Measurements from ENCODE around the gene TMEM92.
"Not testable (repeated sequence)": the region's sequence is repeated elsewhere in the genome, so short reads cannot be mapped to it uniquely, and the experiment has no call there.

TMEM92 gene

GRCh38 chr17:50298018-50298417 is 23.8 kb downstream of the TMEM92 start:
- no peak for DNase-seq (ENCODE audit: extremely low read depth, low read depth)
- TF ChIP-seq CTCF (IDR thresholded peaks at IDR 0.05; ENCODE audit: low read depth, low read length) = no peak

DNA sequence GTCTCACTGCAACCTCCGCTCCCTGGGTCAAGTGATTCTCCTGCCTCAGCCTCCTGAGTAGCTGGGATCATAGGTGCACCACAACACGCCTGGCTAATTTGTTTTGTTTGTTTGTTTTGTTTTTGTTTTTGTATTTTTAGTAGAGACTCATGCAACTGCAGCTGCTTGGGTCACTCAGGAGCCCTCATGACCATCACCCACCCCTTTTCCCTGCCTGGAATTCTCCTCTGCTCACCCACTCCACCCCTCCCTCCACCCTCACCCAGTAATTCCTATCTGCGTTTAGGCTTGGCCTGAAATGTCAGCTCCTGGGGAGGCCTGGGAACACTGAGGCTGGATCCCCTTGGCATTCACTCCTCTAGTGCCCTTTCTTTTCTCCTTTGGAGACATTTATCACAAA is 25.5 kb downstream of the TMEM92 start:
- no peak for TF ChIP-seq CTCF (IDR thresholded peaks at IDR 0.05; ENCODE audit: low read depth, low read length)

DNA sequence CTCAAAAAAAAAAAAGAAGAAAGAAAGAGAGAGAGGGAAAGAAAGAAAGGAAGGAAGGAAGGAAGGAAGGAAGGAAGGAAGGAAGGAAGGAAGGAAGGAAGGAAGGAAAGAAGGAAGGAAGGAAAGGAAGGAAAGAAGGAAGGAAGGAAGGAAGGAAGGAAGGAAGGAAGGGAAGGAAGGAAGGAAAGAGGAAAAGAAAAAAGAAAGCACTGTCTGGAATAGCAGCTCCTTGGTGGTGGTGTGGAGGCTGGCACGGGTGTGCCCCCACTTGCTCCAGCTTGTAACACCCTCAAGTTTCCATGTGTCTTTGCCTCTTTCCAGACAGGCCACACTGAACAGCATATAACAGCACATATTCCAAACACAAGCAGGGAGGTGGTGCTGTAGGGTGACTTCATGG is 26.6 kb downstream of the TMEM92 start:
- DNase-seq (ENCODE audit: extremely low read depth, low read depth) = not testable (repeated sequence)

More for the DNA sequence above, 25.5 kb downstream of the TMEM92 start:
- DNase-seq (ENCODE audit: extremely low read depth, low read depth) = no peak

- TF ChIP-seq CTCF (IDR thresholded peaks at IDR 0.05; ENCODE audit: low read depth, low read length) = no peak
- DNase-seq (ENCODE audit: extremely low read depth, low read depth) = no peak
Measured at GRCh38 chr17:50301891-50302584, 27.8 kb downstream of the TMEM92 start.

GRCh38 chr17:50303051-50303450 is 28.8 kb downstream of the TMEM92 start:
- no peak for TF ChIP-seq CTCF (IDR thresholded peaks at IDR 0.05; ENCODE audit: low read depth, low read length)
- DNase-seq (ENCODE audit: extremely low read depth, low read depth) = no peak

DNA sequence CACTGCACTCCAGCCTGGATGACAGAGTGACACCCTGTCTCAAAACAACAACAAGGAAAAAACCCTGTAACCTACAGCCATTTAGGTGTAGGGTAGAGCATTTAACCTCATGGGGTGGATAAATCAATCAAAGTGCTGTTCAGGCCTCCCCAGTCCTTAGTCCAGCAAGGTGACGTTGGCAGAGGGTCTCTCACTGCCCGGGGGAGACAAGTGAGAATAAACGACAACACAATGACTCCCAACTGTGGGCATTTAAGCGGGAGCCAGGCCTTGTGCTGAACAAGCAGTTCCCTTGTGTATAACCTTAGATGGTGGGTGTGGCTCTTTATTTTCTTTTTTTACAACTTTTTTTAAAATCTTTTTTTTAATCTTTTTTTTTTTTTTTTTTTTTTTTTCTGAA is 29.3 kb downstream of the TMEM92 start:
- no peak for TF ChIP-seq CTCF (IDR thresholded peaks at IDR 0.05; ENCODE audit: low read depth, low read length)
- no peak for DNase-seq (ENCODE audit: extremely low read depth, low read depth)

DNA sequence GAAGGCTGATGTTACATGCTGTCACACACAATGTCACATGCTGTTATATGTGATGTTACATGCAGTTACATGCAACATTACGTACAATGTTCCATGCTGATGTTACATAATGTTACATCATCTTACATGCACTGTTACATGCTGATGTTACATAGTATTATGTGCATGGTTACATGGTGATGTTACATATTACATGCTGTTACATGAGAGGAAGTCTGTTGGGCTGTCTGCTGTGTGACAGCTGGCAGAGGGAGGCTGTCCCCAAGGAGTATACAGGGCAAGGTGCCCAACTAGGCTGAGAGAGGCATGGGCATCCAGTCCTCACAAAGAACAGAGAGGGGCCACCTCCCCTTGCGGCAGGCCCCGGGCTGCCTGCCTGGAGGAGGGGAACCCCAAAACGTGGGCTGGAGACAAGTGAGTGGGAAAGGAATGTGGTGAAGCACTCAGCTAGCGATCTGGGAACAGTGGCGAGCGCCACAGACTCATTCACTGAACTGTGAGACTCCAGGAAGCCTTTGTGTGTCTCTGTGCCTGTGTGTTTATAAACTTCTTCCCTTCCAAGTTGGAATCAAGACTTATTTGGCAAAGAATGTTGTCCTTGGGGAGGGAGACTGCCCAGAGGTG is 30.6 kb downstream of the TMEM92 start:
- no peak for DNase-seq (ENCODE audit: extremely low read depth, low read depth)
- no peak for TF ChIP-seq CTCF (IDR thresholded peaks at IDR 0.05; ENCODE audit: low read depth, low read length)

GRCh38 chr17:50307654-50308053 is 33.4 kb downstream of the TMEM92 start:
- no peak for DNase-seq (ENCODE audit: extremely low read depth, low read depth)

More at GRCh38 chr17:50307654-50308053, 33.4 kb downstream of the TMEM92 start:
- TF ChIP-seq CTCF (IDR thresholded peaks at IDR 0.05; ENCODE audit: low read depth, low read length) = no peak

Measured in AG09319 (cell line).